C1 segment of cervical spinal cord (tissue), 14 donors: ENCODE results near the gene TRIM38.
"Not testable (repeated sequence)": the region's sequence is repeated elsewhere in the genome, so short reads cannot be mapped to it uniquely, and the experiment has no call there.

Experiments used
- DNase-seq, 14 donors: peaks; one replicate each; lab custom pipeline; 2025; lab: John Stamatoyannopoulos, UW

Gene TRIM38

GRCh38 chr6:26006086-26006939, 43.7 kb downstream of the TRIM38 start:
- no peak for DNase-seq

- not testable (repeated sequence) for DNase-seq
These were observed 44.3 kb downstream of the TRIM38 start for GRCh38 chr6:26006940-26007305.

GRCh38 chr6:26008470-26008869, 45.9 kb downstream of the TRIM38 start:
- no peak for DNase-seq

- DNase-seq = no peak
These were observed 47.2 kb downstream of the TRIM38 start for GRCh38 chr6:26009817-26010216.

GRCh38 chr6:26012061-26012460, 49.5 kb downstream of the TRIM38 start:
- DNase-seq = no peak

GRCh38 chr6:26014386-26014785, 51.8 kb downstream of the TRIM38 start:
- DNase-seq = not testable (repeated sequence)

- DNase-seq = no peak
These were observed 53.8 kb downstream of the TRIM38 start for GRCh38 chr6:26016245-26016962.

- peak in 5 of 14 donors; percentile 8 to 46 (median 32) for DNase-seq
These were observed 54.5 kb downstream of the TRIM38 start for GRCh38 chr6:26016963-26017631.

GRCh38 chr6:26017632-26017966, 55.0 kb downstream of the TRIM38 start:
- peak in 8 of 14 donors; percentile 9 to 51 (median 33) for DNase-seq

- DNase-seq = no peak
These were observed 56.7 kb downstream of the TRIM38 start for GRCh38 chr6:26019261-26019830.

- no peak for DNase-seq
These were observed 57.3 kb downstream of the TRIM38 start for GRCh38 chr6:26019967-26020328.

- DNase-seq = peak in 13 of 14 donors; percentile 36 to 87 (median 63)
These were observed 57.9 kb downstream of the TRIM38 start for GRCh38 chr6:26020329-26021000.

GRCh38 chr6:26021001-26021349, 58.4 kb downstream of the TRIM38 start:
- peak in 4 of 14 donors; percentile 52 to 65 (median 54) for DNase-seq

GRCh38 chr6:26021350-26022131, 58.9 kb downstream of the TRIM38 start:
- DNase-seq = peak; percentile 36 to 98 (median 82)

- DNase-seq = peak in 12 of 14 donors; percentile 16 to 75 (median 40)
These were observed 59.5 kb downstream of the TRIM38 start for GRCh38 chr6:26022132-26022472.

GRCh38 chr6:26022737-26023136, 60.1 kb downstream of the TRIM38 start:
- no peak for DNase-seq

- no peak for DNase-seq
These were observed 62.0 kb downstream of the TRIM38 start for GRCh38 chr6:26024651-26025046.

- no peak for DNase-seq
These were observed 62.7 kb downstream of the TRIM38 start for GRCh38 chr6:26025047-26025893.

GRCh38 chr6:26025894-26026832, 63.6 kb downstream of the TRIM38 start:
- DNase-seq = peak; percentile 2 to 88 (median 65)
